ENCODE measurements around the gene FAM161B.

GRCh38 chr14:73886449-73887317, 63.2 kb downstream of the FAM161B start, which contains the start of gene ZNF410:
- TF ChIP-seq POLR2A (IDR thresholded peaks at IDR 0.05): peak; percentile 82
- no peak for TF ChIP-seq CTCF (IDR thresholded peaks at IDR 0.05)
- peak; percentile 61 for TF ChIP-seq EP300 (IDR thresholded peaks at IDR 0.05)
